ENCODE results near the gene SERBP1.
A peak's percentile ranks its signal among the peaks of the same experiment; 100 is the strongest.

SERBP1 gene

DNA sequence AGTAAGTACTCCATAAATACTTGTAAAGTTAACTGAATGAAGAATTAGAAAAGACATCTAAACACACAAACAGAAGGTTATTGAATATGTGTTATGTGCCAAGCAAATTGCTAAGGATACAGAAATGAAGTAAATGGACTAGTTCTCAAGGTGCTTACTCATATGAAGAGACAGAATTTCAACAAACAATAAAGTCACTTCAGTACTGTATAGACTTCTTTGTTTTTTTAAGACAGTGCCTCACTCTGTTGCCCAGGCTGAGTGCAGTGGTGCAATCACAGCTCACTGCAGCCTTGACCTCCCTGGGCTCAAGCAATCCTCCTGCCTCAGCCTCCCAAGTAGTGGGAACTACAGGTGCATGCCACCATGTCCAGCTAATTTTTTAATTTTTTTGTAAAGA, 57.3 kb downstream of the SERBP1 start:
- Histone ChIP-seq H3K4me2 (ENCODE audit: low read length) (no peak overlapping the region), H3K9me3 (ENCODE audit: control insufficient read depth, low read length) (no peaks in the 10 kb centered on the region), H3K79me2 (no peaks in the 10 kb centered on the region), H2AFZ (no peak overlapping the region), H3K4me1 (peaks cover 42% of the 10 kb centered on the region), H3K9ac (no peak overlapping the region), H3K27ac (peak overlapping the region; percentile 97), H3K4me3 (ENCODE audit: low read depth, low read length) (no peak overlapping the region), H3K27me3 (ENCODE audit: control insufficient read depth, insufficient read depth, low read length) (no peaks in the 10 kb centered on the region), H3K36me3 (ENCODE audit: control insufficient read depth, insufficient read depth, low read length) (no peaks in the 10 kb centered on the region)
- no peak for TF ChIP-seq CTCF (IDR thresholded peaks at IDR 0.05)

- H3K27ac ChIP-seq = peak overlapping the region; percentile 97
- TF ChIP-seq CTCF (IDR thresholded peaks at IDR 0.05) = no peak
- H3K4me3 ChIP-seq (ENCODE audit: low read depth, low read length) = peak overlapping the region; percentile 11
- no peaks in the 10 kb centered on the region for H3K27me3 ChIP-seq (ENCODE audit: control insufficient read depth, insufficient read depth, low read length)
- H2AFZ ChIP-seq = no peak overlapping the region
- H3K4me1 ChIP-seq = peaks cover 39% of the 10 kb centered on the region
- H3K79me2 ChIP-seq = no peaks in the 10 kb centered on the region
- peak overlapping the region; percentile 67 for H3K4me2 ChIP-seq (ENCODE audit: low read length)
- H3K9me3 ChIP-seq (ENCODE audit: control insufficient read depth, low read length) = no peaks in the 10 kb centered on the region
- H3K36me3 ChIP-seq (ENCODE audit: control insufficient read depth, insufficient read depth, low read length) = no peaks in the 10 kb centered on the region
- H3K9ac ChIP-seq = no peak overlapping the region
Observed at GRCh38 chr1:67372136-67372535, 58.1 kb downstream of the SERBP1 start.

DNA sequence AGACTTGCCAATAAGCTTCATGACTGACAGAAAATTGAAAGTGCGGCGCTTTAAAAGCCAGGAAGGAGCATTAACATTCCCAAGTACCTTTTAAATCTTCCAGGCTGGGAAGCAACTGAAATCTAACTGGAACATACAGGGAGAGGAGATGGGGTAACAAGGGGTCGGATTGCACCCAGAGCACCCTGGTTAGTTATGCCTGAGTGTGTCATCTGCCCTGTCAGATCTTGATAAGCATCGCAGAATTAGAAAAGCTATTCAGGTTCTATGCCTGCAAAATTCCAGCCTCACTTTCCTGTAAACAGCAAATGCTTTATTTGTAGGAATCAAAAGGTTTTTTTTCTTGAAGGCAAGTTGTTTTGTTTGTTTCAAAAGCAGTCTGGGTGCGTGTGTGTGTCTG, 58.5 kb downstream of the SERBP1 start:
- TF ChIP-seq CTCF (IDR thresholded peaks at IDR 0.05) = no peak
- Histone ChIP-seq H3K79me2 (no peaks in the 10 kb centered on the region), H3K27me3 (ENCODE audit: control insufficient read depth, insufficient read depth, low read length) (no peaks in the 10 kb centered on the region), H3K9me3 (ENCODE audit: control insufficient read depth, low read length) (no peaks in the 10 kb centered on the region), H3K4me2 (ENCODE audit: low read length) (peak overlapping the region; percentile 67), H3K36me3 (ENCODE audit: control insufficient read depth, insufficient read depth, low read length) (no peaks in the 10 kb centered on the region), H3K4me3 (ENCODE audit: low read depth, low read length) (peak overlapping the region; percentile 45), H3K9ac (no peak overlapping the region), H2AFZ (no peak overlapping the region), H3K27ac (peak overlapping the region; percentile 97), H3K4me1 (peaks cover 34% of the 10 kb centered on the region)

- no peak for TF ChIP-seq CTCF (IDR thresholded peaks at IDR 0.05)
- Histone ChIP-seq H3K27me3 (ENCODE audit: control insufficient read depth, insufficient read depth, low read length) (no peaks in the 10 kb centered on the region), H3K4me3 (ENCODE audit: low read depth, low read length) (no peak overlapping the region), H3K4me2 (ENCODE audit: low read length) (peak overlapping the region; percentile 67), H2AFZ (no peak overlapping the region), H3K9ac (no peak overlapping the region), H3K79me2 (no peaks in the 10 kb centered on the region), H3K27ac (peak overlapping the region; percentile 97), H3K36me3 (ENCODE audit: control insufficient read depth, insufficient read depth, low read length) (no peaks in the 10 kb centered on the region), H3K9me3 (ENCODE audit: control insufficient read depth, low read length) (no peaks in the 10 kb centered on the region), H3K4me1 (peaks cover 33% of the 10 kb centered on the region)
Observed at GRCh38 chr1:67371043-67371442, 59.2 kb downstream of the SERBP1 start.

GRCh38 chr1:67368046-67368514, 62.1 kb downstream of the SERBP1 start:
- Histone ChIP-seq H3K27me3 (ENCODE audit: control insufficient read depth, insufficient read depth, low read length) (no peaks in the 10 kb centered on the region), H2AFZ (peak overlapping the region; percentile 53), H3K27ac (peak overlapping the region; percentile 59), H3K9ac (no peak overlapping the region), H3K9me3 (ENCODE audit: control insufficient read depth, low read length) (no peaks in the 10 kb centered on the region), H3K79me2 (no peaks in the 10 kb centered on the region), H3K4me3 (ENCODE audit: low read depth, low read length) (no peak overlapping the region), H3K4me2 (ENCODE audit: low read length) (peak overlapping the region; percentile 55), H3K36me3 (ENCODE audit: control insufficient read depth, insufficient read depth, low read length) (no peaks in the 10 kb centered on the region), H3K4me1 (peaks cover 16% of the 10 kb centered on the region)
- no peak for TF ChIP-seq CTCF (IDR thresholded peaks at IDR 0.05)
